B cell (primary cell): Measurements from ENCODE around the gene SLC4A2. TPM values are rescaled to one million over a fixed set of nuclear protein-coding genes. Genes with fewer than 3 reads are reported as not detected.

Experiments
- ATAC-seq: fragments of 200-7000 bp; cut with Tn5 transposase; one replicate; pipeline ENCODE4 v1.10.0; 2021; ENCODE audit warnings: low read depth, mild to moderate bottlenecking, moderate number of reproducible peaks, moderate library complexity
- CTCF ChIA-PET: fragments of 350-600 bp; sonication (Branson Sonifier 250); formaldehyde crosslinking; loops from one replicate; lab custom pipeline; 2021; ENCODE audit warnings: antibody characterized with exemption, inconsistent platforms; lab: Charles Lee
- POLR2A ChIA-PET: fragments of 350-600 bp; sonication (Branson Sonifier 250); formaldehyde crosslinking; loops from one replicate; lab custom pipeline; 2021; ENCODE audit warnings: antibody characterized with exemption; lab: Charles Lee
- DNase-seq: peaks from one replicate; pipeline ENCODE4 v3.0.0; 2013
- H2AFZ ChIP-seq: 2 replicates; pipeline ENCODE4 v1.6.1; 2012; ENCODE audit warnings: mild to moderate bottlenecking, low read depth, low read length; ENCODE audit not compliant: insufficient read depth, poor library complexity, severe bottlenecking
- H3K27ac ChIP-seq, 2 donors: 1 replicate in 1 of 2; 2 replicates in 1 of 2; pipeline ENCODE4 v1.5.1; 2012 to 2013; ENCODE audit warnings: low read length in 2 of 2, mild to moderate bottlenecking in 2 of 2, moderate library complexity in 1 of 2
- H3K27me3 ChIP-seq, 4 experiments: fragments of 200-600 bp in 1 of 4; sonication (generic) in 1 of 4; replicated peaks in 1 of 4; 1 replicate in 2 of 4; 2 replicates in 2 of 4; pipeline versions ENCODE4 v1.6.1 to v1.7.0; 2013 to 2016; ENCODE audit warnings: low read length in 3 of 4, mild to moderate bottlenecking in 2 of 4, mixed read lengths in 1 of 4, moderate library complexity in 1 of 4; ENCODE audit not compliant: insufficient read depth in 4 of 4, control insufficient read depth in 3 of 4; ENCODE audit errors: control extremely low read depth in 1 of 4
- H3K36me3 ChIP-seq, 2 experiments: replicated peaks in 1 of 2; 1 replicate in 1 of 2; 2 replicates in 1 of 2; pipeline versions ENCODE4 v1.6.1 to v1.7.1; 2013; ENCODE audit warnings: low read length in 1 of 2; ENCODE audit not compliant: insufficient read depth in 2 of 2, control insufficient read depth in 1 of 2; ENCODE audit errors: control extremely low read depth in 1 of 2, extremely low read depth in 1 of 2
- H3K4me1 ChIP-seq, 2 donors: fragments of 200-600 bp in 1 of 2; sonication (generic) in 1 of 2; 1 replicate in 1 of 2; 2 replicates in 1 of 2; pipeline versions ENCODE4 v1.5.1 to v1.6.1; 2013 to 2017; ENCODE audit warnings: low read length in 2 of 2; ENCODE audit not compliant: control insufficient read depth in 2 of 2, insufficient read depth in 2 of 2
- H3K4me2 ChIP-seq: replicated peaks from 2 replicates; pipeline ENCODE3; 2012; ENCODE audit warnings: mild to moderate bottlenecking, low read depth, low read length; ENCODE audit not compliant: poor library complexity, severe bottlenecking
- H3K4me3 ChIP-seq, 5 experiments: fragments of 200-600 bp in 1 of 5; sonication (generic) in 1 of 5; 1 replicate in 3 of 5; 2 replicates in 2 of 5; pipeline versions ENCODE4 v1.5.1 to v1.7.0; 2011 to 2016; ENCODE audit warnings: low read length in 4 of 5, mild to moderate bottlenecking in 4 of 5, low read depth in 2 of 5, control low read depth in 1 of 5, moderate library complexity in 1 of 5; ENCODE audit not compliant: insufficient read depth in 1 of 5; ENCODE audit errors: control extremely low read depth in 1 of 5, extremely low read depth in 1 of 5
- H3K79me2 ChIP-seq: fragments of 200-600 bp; sonication (generic); one replicate; pipeline ENCODE4 v1.6.0; 2016; ENCODE audit warnings: low read length; ENCODE audit not compliant: control insufficient read depth, insufficient read depth
- H3K9ac ChIP-seq: fragments of 200-600 bp; sonication (generic); 2 replicates; pipeline ENCODE4 v1.6.1; 2017; ENCODE audit warnings: mild to moderate bottlenecking, low read length, moderate library complexity
- H3K9me3 ChIP-seq, 3 donors: one replicate each; pipeline versions ENCODE4 v1.6.1 to v1.7.1; 2013; ENCODE audit warnings: low read length in 2 of 3; ENCODE audit not compliant: control insufficient read depth in 2 of 3, insufficient read depth in 1 of 3; ENCODE audit errors: control extremely low read depth in 1 of 3
- H4K20me1 ChIP-seq: 2 replicates; pipeline ENCODE4 v1.6.0; 2012; ENCODE audit warnings: mild to moderate bottlenecking, low read length; ENCODE audit not compliant: insufficient read depth, control insufficient read depth, poor library complexity, severe bottlenecking
- H3K27ac Mint-ChIP-seq: one replicate; pipeline ENCODE4 v1.8.0; 2021; ENCODE audit warnings: mixed read lengths
- H3K27me3 Mint-ChIP-seq: one replicate; pipeline ENCODE4 v1.8.0; 2021; ENCODE audit warnings: mixed read lengths
- H3K4me1 Mint-ChIP-seq: one replicate; pipeline ENCODE4 v1.8.0; 2021; ENCODE audit warnings: mixed read lengths
- H3K4me3 Mint-ChIP-seq: one replicate; pipeline ENCODE4 v1.8.0; 2021; ENCODE audit warnings: mixed read lengths
- H3K9me3 Mint-ChIP-seq: one replicate; pipeline ENCODE4 v1.8.0; 2022; ENCODE audit warnings: mixed read lengths; ENCODE audit not compliant: insufficient read depth
- EZH2 ChIP-seq: IDR thresholded peaks from 2 replicates; pipeline ENCODE4 v1.6.1; 2012; ENCODE audit warnings: borderline replicate concordance, low read depth, mild to moderate bottlenecking, moderate library complexity, low read length; ENCODE audit not compliant: insufficient read depth, poor library complexity, severe bottlenecking
- WGBS: methylation state at CpG from one replicate; pipeline ENCODE4 v1.1.5; 2013; ENCODE audit warnings: missing lambda C conversion rate; ENCODE audit not compliant: insufficient coverage; 5-methylcytosine and 5-hydroxymethylcytosine counted together
- intact Hi-C: fragments of 100-400 bp; cut with micrococcal nuclease; formaldehyde crosslinking; loops from one replicate; pipeline ENCODE4 v1.10.0; 2022
- polyA plus RNA-seq: library from polyadenylated mRNA; depleted of rRNA; stranded (reverse); fragments of >200 nt; gene quantifications from 2 replicates; pipeline ENCODE4 v1.2.3, GENCODE V29; 2012
- total RNA-seq, 2 donors: library from RNA; stranded (reverse); fragments of 120-200 nt in 1 of 2; gene quantifications; 1 replicate in 1 of 2; 2 replicates in 1 of 2; pipeline versions ENCODE4 v1.2.3 to v1.2.4, GENCODE V29; 2013 to 2022
- TF ChIP-seq, protein P1 (sequence below): fragments of 200-600 bp; IDR thresholded peaks from one replicate; pipeline ENCODE4 v1.8.0; 2022; ENCODE audit warnings: antibody characterized with exemption, mild to moderate bottlenecking

The SLC4A2 gene
- total and polyA plus RNA-seq, 2 donors (not counting 1 experiment from before 2014, with no cell fraction given): 82.8 to 113 TPM

DNA sequence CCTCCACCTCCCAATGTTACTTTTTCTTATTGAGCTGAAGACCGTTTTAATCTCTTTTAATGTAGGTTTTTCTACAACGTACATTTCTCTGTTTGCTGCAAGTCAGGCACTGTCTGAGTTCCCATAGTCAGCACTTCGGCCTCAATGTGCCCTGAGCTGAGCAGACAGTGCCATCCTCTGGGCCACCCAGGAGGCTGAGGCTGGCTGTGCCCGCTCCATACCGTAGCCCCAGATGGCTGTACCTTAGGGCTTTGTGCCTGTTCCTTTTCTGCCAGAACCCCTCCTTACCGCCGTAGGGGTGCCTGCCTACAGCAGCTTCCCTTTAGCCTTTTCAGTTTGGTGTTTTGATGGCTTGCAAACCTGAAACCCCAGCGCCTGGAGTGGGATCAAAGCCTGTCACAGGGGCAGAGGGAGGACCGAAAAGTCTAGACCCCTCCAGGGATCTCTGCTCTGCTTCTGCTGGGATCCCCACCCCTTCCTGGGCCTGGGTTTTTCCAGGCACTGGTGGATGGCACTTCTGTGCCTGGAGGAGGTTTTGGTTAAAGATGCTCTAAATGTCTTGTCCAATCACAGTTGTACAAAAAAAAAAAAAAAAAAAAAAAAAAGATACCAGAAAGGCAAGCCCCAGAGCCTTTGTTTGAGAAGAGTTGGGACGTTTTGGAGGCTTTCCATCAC lies 35.9 kb downstream of the SLC4A2 start:
- no peaks in the 10 kb centered on the region for H3K4me1 ChIP-seq
- DNase-seq (no peak), ATAC-seq (no peak)
- H3K27ac Mint-ChIP-seq: no peak overlapping the region
- no peaks in the 10 kb centered on the region for H3K36me3 ChIP-seq
- H3K27me3 ChIP-seq: peaks cover 0 to 3% (median 0%) of the 10 kb centered on the region in 4 experiments
- H4K20me1 ChIP-seq: no peaks in the 10 kb centered on the region
- no peak overlapping the region for H3K27ac ChIP-seq
- no peak overlapping the region for H3K4me3 Mint-ChIP-seq
- H3K9me3 ChIP-seq: no peaks in the 10 kb centered on the region
- H3K9ac ChIP-seq: no peak overlapping the region
- H3K27me3 Mint-ChIP-seq: peaks cover 7% of the 10 kb centered on the region
- no peaks in the 10 kb centered on the region for H3K79me2 ChIP-seq
- no peaks in the 10 kb centered on the region for H3K9me3 Mint-ChIP-seq
- ChIA-PET POLR2A (no interaction called here), CTCF (interaction anchor here (1.1 kb wide), 1 partner anchor 15 kb away, joined by 3 read pairs; no protein-coding TSS in a partner anchor)
- no peak for TF ChIP-seq EZH2
- TF ChIP-seq, protein P1, sequence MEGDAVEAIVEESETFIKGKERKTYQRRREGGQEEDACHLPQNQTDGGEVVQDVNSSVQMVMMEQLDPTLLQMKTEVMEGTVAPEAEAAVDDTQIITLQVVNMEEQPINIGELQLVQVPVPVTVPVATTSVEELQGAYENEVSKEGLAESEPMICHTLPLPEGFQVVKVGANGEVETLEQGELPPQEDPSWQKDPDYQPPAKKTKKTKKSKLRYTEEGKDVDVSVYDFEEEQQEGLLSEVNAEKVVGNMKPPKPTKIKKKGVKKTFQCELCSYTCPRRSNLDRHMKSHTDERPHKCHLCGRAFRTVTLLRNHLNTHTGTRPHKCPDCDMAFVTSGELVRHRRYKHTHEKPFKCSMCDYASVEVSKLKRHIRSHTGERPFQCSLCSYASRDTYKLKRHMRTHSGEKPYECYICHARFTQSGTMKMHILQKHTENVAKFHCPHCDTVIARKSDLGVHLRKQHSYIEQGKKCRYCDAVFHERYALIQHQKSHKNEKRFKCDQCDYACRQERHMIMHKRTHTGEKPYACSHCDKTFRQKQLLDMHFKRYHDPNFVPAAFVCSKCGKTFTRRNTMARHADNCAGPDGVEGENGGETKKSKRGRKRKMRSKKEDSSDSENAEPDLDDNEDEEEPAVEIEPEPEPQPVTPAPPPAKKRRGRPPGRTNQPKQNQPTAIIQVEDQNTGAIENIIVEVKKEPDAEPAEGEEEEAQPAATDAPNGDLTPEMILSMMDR: no peak
- no peak overlapping the region for H3K4me2 ChIP-seq
- H2AFZ ChIP-seq: no peak overlapping the region
- intact Hi-C loops: no loop called here
- WGBS: 92% methylated on average over 8 of the region's 10 CpGs
- H3K4me3 ChIP-seq: no peak overlapping the region
- H3K4me1 Mint-ChIP-seq: no peaks in the 10 kb centered on the region

- no peaks in the 10 kb centered on the region for H3K79me2 ChIP-seq
- POLR2A ChIA-PET: no interaction called here
Measured at GRCh38 chr7:151095828-151096475, 36.6 kb downstream of the SLC4A2 start.

More at GRCh38 chr7:151095828-151096475, 36.6 kb downstream of the SLC4A2 start:
- Mint-ChIP-seq H3K27ac (no peak overlapping the region), H3K4me3 (no peak overlapping the region), H3K27me3 (peaks cover 7% of the 10 kb centered on the region), H3K9me3 (no peaks in the 10 kb centered on the region), H3K4me1 (no peaks in the 10 kb centered on the region)
- H3K9me3 ChIP-seq: no peaks in the 10 kb centered on the region
- TF ChIP-seq, protein P1: no peak
- no peak for TF ChIP-seq EZH2
- H4K20me1 ChIP-seq: no peaks in the 10 kb centered on the region
- H3K9ac ChIP-seq: no peak overlapping the region
- no peak overlapping the region for H3K4me3 ChIP-seq
- H3K27ac ChIP-seq: no peak overlapping the region
- no peaks in the 10 kb centered on the region for H3K36me3 ChIP-seq
- ATAC-seq: no peak
- H2AFZ ChIP-seq: no peak overlapping the region
- H3K4me1 ChIP-seq: no peaks in the 10 kb centered on the region
- CTCF ChIA-PET: interaction anchor here (1.1 kb wide), 1 partner anchor 14 kb away, joined by 3 read pairs; no protein-coding TSS in a partner anchor
- no peak for DNase-seq
- intact Hi-C loops: no loop called here
- WGBS: 93% methylated on average over 17 of the region's 17 CpGs
- H3K4me2 ChIP-seq: no peak overlapping the region
- H3K27me3 ChIP-seq: peaks cover 0 to 3% (median 0%) of the 10 kb centered on the region in 4 experiments
